T-helper 2 cell treated with Interferon-gamma antibody and Interleukin-4, amounts not matched to agents 100 ng/mL and 5 ng/mL, for 36 hours (primary cell): ENCODE measurements around the gene GTSE1. TPM values are rescaled to one million over a fixed set of nuclear protein-coding genes. Genes with fewer than 3 reads are reported as not detected.

ENCODE experiments used
- intact Hi-C: fragments of 100-400 bp; cut with micrococcal nuclease; formaldehyde crosslinking; loops from one replicate; pipeline ENCODE4 v1.15.1; 2023
- total RNA-seq: library from RNA; stranded (reverse); gene quantifications from 2 replicates; pipeline ENCODE4 v1.2.3, GENCODE V29; 2022

The GTSE1 gene
- total RNA-seq, 1 donor from 2014 or later = 74.4 TPM

- intact Hi-C loops = no loop called here
Measured at GRCh38 chr22:46363611-46364321, 67.1 kb downstream of the GTSE1 start.

- intact Hi-C loops = no loop called here
Measured at GRCh38 chr22:46364341-46365165, 67.9 kb downstream of the GTSE1 start.

- intact Hi-C loops = no loop called here
Measured at GRCh38 chr22:46365166-46365624, 68.5 kb downstream of the GTSE1 start.

- intact Hi-C loops = no loop called here
Measured at GRCh38 chr22:46366327-46366731, 69.7 kb downstream of the GTSE1 start.

- intact Hi-C loops = loop anchor here (1.0 kb wide), 1 partner anchor 175 kb away; no protein-coding TSS in a partner anchor
Measured at GRCh38 chr22:46366801-46367706, 70.4 kb downstream of the GTSE1 start.

GRCh38 chr22:46367707-46368191 lies 71.1 kb downstream of the GTSE1 start:
- intact Hi-C loops = loop anchor here (1.0 kb wide), 1 partner anchor 175 kb away; no protein-coding TSS in a partner anchor

- intact Hi-C loops = no loop called here
Measured at GRCh38 chr22:46368422-46368821, 71.8 kb downstream of the GTSE1 start.

GRCh38 chr22:46368871-46369715 lies 72.4 kb downstream of the GTSE1 start:
- intact Hi-C loops = no loop called here

- intact Hi-C loops = no loop called here
Measured at GRCh38 chr22:46369716-46370583, 73.3 kb downstream of the GTSE1 start.

GRCh38 chr22:46370584-46371291 lies 74.1 kb downstream of the GTSE1 start:
- intact Hi-C loops = no loop called here

- intact Hi-C loops = no loop called here
Measured at GRCh38 chr22:46371623-46372226, 75.1 kb downstream of the GTSE1 start.

GRCh38 chr22:46372686-46373085 lies 76.0 kb downstream of the GTSE1 start:
- intact Hi-C loops = no loop called here

GRCh38 chr22:46373159-46373558 lies 76.5 kb downstream of the GTSE1 start:
- intact Hi-C loops = no loop called here

GRCh38 chr22:46373921-46374662 lies 77.4 kb downstream of the GTSE1 start:
- intact Hi-C loops = no loop called here

- intact Hi-C loops = no loop called here
Measured at GRCh38 chr22:46374663-46375474, 78.2 kb downstream of the GTSE1 start.

- intact Hi-C loops = no loop called here
Measured at GRCh38 chr22:46376111-46376510, 79.4 kb downstream of the GTSE1 start.
